Endothelial cell (in vitro differentiated cells): ENCODE data around the gene RBPMS2. TPM values are rescaled to one million over a fixed set of nuclear protein-coding genes. Genes with fewer than 3 reads are reported as not detected.

Experiments used
- DNase-seq: peaks from one replicate; pipeline ENCODE4 v3.0.0; 2021; ENCODE audit warnings: low spot score
- H3K27ac Mint-ChIP-seq: one replicate; pipeline ENCODE4 v1.8.0; 2021; ENCODE audit warnings: mixed read lengths, inconsistent platforms; ENCODE audit not compliant: unreplicated experiment
- H3K27me3 Mint-ChIP-seq: one replicate; pipeline ENCODE4 v1.8.0; 2021; ENCODE audit warnings: mild to moderate bottlenecking, moderate library complexity, mixed read lengths, inconsistent platforms; ENCODE audit not compliant: unreplicated experiment
- H3K36me3 Mint-ChIP-seq: one replicate; pipeline ENCODE4 v1.8.0; 2021; ENCODE audit warnings: mild to moderate bottlenecking, low read depth, mixed read lengths, inconsistent platforms; ENCODE audit not compliant: unreplicated experiment
- H3K4me1 Mint-ChIP-seq: one replicate; pipeline ENCODE4 v1.8.0; 2021; ENCODE audit warnings: mild to moderate bottlenecking, mixed read lengths, inconsistent platforms; ENCODE audit not compliant: unreplicated experiment
- H3K4me3 Mint-ChIP-seq: one replicate; pipeline ENCODE4 v1.8.0; 2021; ENCODE audit warnings: mild to moderate bottlenecking, mixed read lengths, inconsistent platforms; ENCODE audit not compliant: unreplicated experiment
- H3K9me3 Mint-ChIP-seq: one replicate; pipeline ENCODE4 v1.8.0; 2021; ENCODE audit warnings: mixed read lengths, inconsistent platforms; ENCODE audit not compliant: unreplicated experiment
- CTCF ChIP-seq: fragments of 200-600 bp; sonication (generic); IDR thresholded peaks from one replicate; pipeline ENCODE4 v1.5.0; 2021; ENCODE audit warnings: antibody characterized with exemption; ENCODE audit not compliant: unreplicated experiment
- total RNA-seq: library from RNA; stranded (reverse); fragmentation: NEBNext Ultra II Directional; extraction: Animal tissue kit (Norgen Biotek cat#: 25700); gene quantifications from one replicate; pipeline ENCODE4 v1.2.1, GENCODE V29; 2021; ENCODE audit not compliant: unreplicated experiment

Gene RBPMS2
- total RNA-seq, 1 donor from 2014 or later: 24.0 TPM

- Mint-ChIP-seq H3K27ac (no peak overlapping the region), H3K36me3 (no peaks in the 10 kb centered on the region)
- DNase-seq: no peak
These were observed 16.9 kb upstream of the RBPMS2 start for GRCh38 chr15:64792282-64792681.

GRCh38 chr15:64791401-64791800 is 16.0 kb upstream of the RBPMS2 start:
- no peak overlapping the region for H3K4me3 Mint-ChIP-seq
- H3K27me3 Mint-ChIP-seq: no peaks in the 10 kb centered on the region
- no peak for TF ChIP-seq CTCF
- no peak for DNase-seq
- H3K4me1 Mint-ChIP-seq: no peaks in the 10 kb centered on the region
- no peaks in the 10 kb centered on the region for H3K36me3 Mint-ChIP-seq
- no peaks in the 10 kb centered on the region for H3K9me3 Mint-ChIP-seq
- H3K27ac Mint-ChIP-seq: no peak overlapping the region

More at GRCh38 chr15:64792282-64792681, 16.9 kb upstream of the RBPMS2 start:
- no peaks in the 10 kb centered on the region for H3K27me3 Mint-ChIP-seq
- no peak overlapping the region for H3K4me3 Mint-ChIP-seq
- no peak for TF ChIP-seq CTCF
- H3K4me1 Mint-ChIP-seq: no peaks in the 10 kb centered on the region
- H3K9me3 Mint-ChIP-seq: no peaks in the 10 kb centered on the region

GRCh38 chr15:64783796-64784195 is 8.4 kb upstream of the RBPMS2 start:
- Mint-ChIP-seq H3K9me3 (no peaks in the 10 kb centered on the region), H3K4me1 (no peaks in the 10 kb centered on the region), H3K4me3 (no peak overlapping the region), H3K27ac (no peak overlapping the region), H3K36me3 (peaks cover 4% of the 10 kb centered on the region), H3K27me3 (peaks cover 3% of the 10 kb centered on the region)
- TF ChIP-seq CTCF: no peak
- no peak for DNase-seq

- no peaks in the 10 kb centered on the region for H3K4me1 Mint-ChIP-seq
- TF ChIP-seq CTCF: no peak
- H3K27me3 Mint-ChIP-seq: peaks cover 5% of the 10 kb centered on the region
- H3K4me3 Mint-ChIP-seq: no peak overlapping the region
- peaks cover 4% of the 10 kb centered on the region for H3K36me3 Mint-ChIP-seq
- H3K9me3 Mint-ChIP-seq: no peaks in the 10 kb centered on the region
- no peak for DNase-seq
- no peak overlapping the region for H3K27ac Mint-ChIP-seq
These were observed 7.4 kb upstream of the RBPMS2 start for GRCh38 chr15:64782751-64783150.

GRCh38 chr15:64781299-64781698 is 5.9 kb upstream of the RBPMS2 start:
- TF ChIP-seq CTCF: no peak
- no peak for DNase-seq
- Mint-ChIP-seq H3K4me1 (peaks cover 10% of the 10 kb centered on the region), H3K4me3 (no peak overlapping the region), H3K36me3 (peaks cover 4% of the 10 kb centered on the region), H3K27me3 (peaks cover 10% of the 10 kb centered on the region), H3K9me3 (no peaks in the 10 kb centered on the region), H3K27ac (peak overlapping the region; percentile 61)
